ENCODE measurements around the gene XKR7.

DNA sequence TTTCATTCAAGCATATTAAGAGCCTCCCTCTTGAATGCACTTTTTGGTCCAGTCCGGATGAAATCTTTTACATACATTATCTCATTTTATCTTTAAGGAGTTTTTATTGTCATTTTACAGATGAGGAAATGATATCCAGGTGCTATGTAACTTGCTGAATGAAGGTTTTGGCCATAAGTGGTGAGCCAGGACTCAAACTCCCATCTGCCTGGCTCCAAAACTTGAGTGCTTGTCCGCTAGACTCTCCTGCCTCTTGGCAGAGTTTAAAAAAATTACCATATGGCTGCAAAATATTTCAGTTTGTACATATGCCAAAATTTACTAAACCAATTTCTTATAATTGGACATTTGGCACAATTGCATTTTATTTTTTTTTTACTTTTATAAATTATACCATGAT, 28.3 kb upstream of the XKR7 start:
- TF ChIP-seq, protein P1, sequence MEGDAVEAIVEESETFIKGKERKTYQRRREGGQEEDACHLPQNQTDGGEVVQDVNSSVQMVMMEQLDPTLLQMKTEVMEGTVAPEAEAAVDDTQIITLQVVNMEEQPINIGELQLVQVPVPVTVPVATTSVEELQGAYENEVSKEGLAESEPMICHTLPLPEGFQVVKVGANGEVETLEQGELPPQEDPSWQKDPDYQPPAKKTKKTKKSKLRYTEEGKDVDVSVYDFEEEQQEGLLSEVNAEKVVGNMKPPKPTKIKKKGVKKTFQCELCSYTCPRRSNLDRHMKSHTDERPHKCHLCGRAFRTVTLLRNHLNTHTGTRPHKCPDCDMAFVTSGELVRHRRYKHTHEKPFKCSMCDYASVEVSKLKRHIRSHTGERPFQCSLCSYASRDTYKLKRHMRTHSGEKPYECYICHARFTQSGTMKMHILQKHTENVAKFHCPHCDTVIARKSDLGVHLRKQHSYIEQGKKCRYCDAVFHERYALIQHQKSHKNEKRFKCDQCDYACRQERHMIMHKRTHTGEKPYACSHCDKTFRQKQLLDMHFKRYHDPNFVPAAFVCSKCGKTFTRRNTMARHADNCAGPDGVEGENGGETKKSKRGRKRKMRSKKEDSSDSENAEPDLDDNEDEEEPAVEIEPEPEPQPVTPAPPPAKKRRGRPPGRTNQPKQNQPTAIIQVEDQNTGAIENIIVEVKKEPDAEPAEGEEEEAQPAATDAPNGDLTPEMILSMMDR (IDR thresholded peaks at IDR 0.05 in 8 of 11, conservative IDR thresholded peaks at IDR 0.05 in 3 of 11) = no peak
- TF ChIP-seq POLR2A (IDR thresholded peaks at IDR 0.05) (no peak), POLR2AphosphoS5 (IDR thresholded peaks at IDR 0.05) (no peak)

Measured in spleen (tissue), 7 donors.